Activated effector memory CD4-positive, alpha-beta T cell treated with anti-CD3 and anti-CD28 coated beads, Interleukin-2, amount 50 U/mL, for 16 hours (primary cell): ENCODE data around the gene HMGB4.

Experiments
- DNase-seq: peaks from one replicate; pipeline ENCODE4 v3.0.0-alpha.2; 2020

The HMGB4 gene

GRCh38 chr1:33849211-33849610 lies 14.7 kb upstream of the HMGB4 start:
- DNase-seq: no peak

DNA sequence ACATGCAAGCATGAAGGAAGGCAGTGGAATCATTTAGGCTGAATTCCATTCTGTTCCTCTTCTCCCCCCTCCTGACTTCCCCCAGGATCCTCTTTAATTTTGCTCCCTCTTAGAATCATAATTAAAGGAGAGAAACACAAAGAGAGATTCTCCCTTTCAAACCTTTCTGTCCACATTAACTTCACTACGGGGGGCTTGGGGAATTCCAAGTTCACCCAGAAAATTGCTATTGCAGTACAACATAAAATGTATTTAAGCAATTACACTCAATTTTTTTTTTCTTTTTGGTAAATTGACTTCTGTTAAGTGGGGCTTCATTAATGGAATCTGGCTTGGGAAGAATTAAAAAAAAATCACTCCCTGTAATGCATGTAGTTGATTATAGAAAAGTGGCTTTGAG lies 13.4 kb upstream of the HMGB4 start:
- DNase-seq: no peak

- DNase-seq: no peak
These were observed 11.2 kb upstream of the HMGB4 start for GRCh38 chr1:33852711-33853110.

- DNase-seq: no peak
These were observed 10.4 kb upstream of the HMGB4 start for GRCh38 chr1:33853431-33853830.

DNA sequence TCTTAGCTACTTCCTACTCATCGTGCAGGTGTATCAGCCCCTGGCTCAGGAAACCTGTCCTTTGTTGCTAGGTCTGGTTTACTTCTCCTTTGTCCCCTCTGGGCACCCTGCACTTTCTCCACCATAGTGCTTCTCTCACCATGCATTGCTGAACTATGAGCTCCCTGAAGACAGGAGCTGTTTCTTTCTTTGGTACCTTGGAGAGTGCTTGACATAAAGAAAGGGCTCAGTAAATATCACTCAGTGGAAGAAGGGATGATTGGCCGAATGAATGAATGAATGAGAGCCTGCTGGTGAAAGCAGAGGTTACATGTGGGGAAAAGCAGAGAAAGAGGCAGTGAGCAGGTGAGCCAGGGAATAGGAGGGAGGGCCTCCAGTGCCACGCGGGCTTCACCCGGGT lies 9.8 kb upstream of the HMGB4 start:
- no peak for DNase-seq

DNA sequence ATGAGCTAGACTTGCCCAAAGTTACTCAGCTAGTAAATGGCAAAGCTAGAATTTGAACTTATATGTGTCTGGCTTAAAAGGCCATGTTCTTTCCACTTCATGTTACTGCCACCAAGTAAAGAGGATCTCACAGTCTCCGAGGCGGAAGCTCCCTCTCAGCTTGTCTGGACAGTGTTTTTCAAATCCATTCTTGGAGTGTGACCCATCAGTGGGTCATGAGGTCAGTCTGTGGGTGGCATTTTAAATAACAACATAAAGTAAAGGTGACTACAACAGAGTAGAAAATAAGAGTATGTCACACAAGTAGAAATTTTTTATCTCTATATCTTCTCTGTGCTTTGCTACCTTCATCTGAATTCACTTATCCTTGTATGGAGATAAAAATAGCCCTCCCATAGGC lies 3.2 kb upstream of the HMGB4 start:
- DNase-seq: no peak

DNA sequence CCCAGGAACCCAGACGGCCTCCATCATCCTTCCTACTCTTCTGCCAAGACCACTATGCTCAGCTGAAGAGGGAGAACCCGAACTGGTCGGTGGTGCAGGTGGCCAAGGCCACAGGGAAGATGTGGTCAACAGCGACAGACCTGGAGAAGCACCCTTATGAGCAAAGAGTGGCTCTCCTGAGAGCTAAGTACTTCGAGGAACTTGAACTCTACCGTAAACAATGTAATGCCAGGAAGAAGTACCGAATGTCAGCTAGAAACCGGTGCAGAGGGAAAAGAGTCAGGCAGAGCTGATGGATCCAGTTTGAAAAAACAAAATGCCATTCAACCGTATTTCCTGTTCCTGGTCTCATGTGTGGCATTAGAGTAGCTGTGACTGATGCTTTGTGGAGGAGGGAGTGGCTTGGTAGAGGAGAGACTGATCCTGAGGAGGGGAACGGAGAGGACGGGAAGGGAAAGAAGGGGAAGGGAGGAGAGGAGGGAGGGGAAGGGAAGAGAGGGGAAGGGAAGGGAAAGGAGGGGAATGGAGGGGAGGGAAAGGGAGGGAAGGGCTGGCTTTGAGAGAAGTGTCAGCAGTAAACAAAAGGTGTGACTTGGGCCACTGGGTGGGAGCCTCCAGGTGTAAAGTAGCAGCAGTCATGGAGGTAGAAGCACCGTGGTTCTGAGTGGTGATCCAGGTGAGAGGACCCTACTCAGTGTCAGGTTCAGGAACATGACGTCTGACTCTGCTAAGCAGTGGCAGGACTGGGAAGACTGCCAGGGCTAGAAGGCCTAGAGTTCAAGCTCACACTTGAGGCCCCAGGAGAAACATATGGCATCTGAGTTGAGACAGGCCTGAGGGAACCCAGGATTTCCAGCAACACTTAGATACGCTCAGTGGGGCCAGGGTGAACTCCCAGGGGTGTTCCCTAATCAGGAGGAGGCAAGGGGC lies 846 bp downstream of the HMGB4 start:
- DNase-seq: no peak

- no peak for DNase-seq
These were observed 2.4 kb downstream of the HMGB4 start for GRCh38 chr1:33866281-33866680.

DNA sequence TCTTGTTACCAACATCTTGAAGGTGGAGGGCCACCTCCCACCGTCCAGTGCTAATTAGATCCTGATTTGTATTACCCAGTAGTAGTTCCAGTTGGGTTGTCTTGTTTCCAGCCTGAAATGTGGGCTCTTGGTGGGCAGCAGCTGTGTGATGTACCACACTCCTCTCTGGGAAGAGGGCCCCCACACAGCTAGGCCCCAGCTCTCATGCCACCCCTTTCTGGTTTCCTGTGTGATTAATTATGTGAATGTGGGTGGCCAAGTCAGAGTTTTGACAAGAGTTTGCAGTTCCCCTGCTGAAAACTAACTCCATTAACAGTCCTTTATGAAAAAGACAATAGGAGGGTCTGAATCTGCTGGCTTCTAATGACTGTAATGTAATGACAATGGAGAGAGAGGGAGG lies 3.8 kb downstream of the HMGB4 start:
- no peak for DNase-seq

DNA sequence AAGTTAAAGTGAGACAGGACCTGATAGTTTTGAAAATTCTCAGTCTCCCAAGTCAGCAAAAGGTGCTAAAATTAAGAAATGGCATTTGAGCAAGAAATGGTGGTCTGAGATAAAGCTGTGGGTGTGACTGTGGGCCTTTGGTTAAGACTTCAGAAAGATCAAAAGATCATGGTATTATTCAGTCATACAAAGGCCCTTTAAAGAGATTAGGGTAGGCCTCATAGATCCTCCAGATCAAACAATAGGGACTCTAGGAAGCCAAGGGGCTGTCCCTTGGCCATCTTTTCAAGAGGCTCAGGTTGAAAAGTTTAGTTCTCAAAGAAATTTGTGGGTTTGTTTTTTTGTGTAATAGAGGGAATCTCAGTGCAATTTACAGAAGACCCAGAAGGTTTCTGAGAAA lies 8.4 kb downstream of the HMGB4 start:
- no peak for DNase-seq

DNA sequence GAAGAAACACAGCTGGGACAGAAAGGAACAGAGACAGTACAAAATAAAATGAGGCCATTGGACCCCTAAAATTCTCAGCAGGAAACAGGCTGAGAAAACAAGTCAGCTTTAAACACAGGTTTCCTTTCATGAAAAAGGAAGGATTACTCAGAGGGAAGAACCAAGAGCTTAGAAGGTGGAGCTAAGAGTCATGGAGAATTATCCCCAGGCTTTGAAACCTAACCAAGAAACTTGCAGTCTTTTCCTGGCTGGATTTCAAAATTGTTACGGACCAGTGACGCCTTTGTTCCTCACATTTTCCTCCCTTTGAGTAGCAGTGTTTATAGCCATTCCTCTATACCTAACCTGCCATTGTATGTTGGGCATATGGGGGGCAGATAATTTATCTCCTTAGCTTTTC lies 8.8 kb downstream of the HMGB4 start:
- no peak for DNase-seq

DNA sequence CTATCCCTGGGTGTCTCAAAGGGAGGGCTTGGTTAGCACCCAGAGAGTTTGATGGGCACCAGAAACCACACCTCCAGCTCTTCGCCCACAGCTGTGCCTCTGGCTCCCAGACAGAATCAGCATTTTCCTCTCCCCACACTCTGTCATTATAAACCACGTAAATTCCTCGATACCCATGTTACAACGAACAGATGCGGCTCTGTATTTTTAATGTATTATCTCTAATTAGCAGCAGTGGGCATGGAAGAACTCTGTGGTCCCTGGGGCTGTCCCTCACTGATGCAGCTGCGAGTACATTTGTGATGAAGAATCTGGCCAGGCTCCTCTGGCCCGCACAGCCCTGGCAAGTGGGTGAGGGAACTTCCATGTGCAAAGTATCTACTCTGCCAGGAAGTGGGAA lies 10.8 kb downstream of the HMGB4 start:
- no peak for DNase-seq

DNA sequence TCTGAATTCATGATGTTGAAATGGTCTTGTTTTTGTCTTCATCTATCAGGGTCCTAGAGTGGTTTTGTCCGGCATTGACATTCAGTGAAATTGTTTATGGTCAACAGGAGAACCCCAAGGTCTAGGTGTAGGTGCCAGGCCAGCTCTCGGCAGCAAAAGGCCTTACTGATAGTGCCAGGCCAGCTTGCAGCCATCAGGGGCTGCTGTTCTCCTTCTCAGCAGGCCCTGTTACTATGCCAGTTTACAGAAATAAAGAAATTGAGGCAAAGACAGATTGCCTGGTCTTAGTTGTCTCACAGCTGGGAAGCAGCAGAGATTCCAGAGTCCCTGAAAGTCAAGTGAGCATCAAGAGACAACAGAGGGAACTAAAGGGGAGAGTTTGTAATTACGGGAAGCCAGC lies 12.0 kb downstream of the HMGB4 start:
- DNase-seq: no peak

DNA sequence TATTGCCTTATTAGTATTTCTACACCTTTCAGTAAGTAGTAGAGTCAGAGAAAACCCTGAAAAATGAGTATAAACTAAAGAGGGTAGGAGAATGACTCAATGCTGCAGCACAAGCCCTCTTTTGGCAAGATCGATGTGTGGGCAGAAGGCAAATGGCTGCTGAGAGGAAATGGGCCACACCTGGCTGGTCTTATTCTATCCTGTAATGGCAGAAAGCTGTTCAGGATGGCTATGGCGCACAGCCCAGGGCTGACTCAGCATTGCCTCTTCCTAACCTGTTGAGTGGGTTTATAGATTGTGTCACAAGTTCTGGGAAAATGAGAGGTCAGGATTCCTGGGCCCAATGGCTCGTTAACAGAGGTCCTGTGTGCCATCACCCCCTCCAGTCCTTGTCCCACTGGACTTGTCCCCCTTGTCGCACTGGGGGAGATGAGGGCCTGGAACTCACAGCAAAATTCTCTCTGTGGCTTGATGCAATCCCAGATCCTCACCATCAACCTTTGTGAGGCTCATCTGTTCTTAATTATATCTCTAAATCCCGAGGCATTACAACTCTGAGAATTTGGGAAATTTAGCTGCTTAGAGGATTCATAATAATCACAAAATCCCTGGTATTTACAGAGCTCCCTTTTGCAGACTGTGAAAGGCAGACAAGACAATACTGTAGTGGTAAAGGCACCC lies 13.2 kb downstream of the HMGB4 start:
- no peak for DNase-seq

DNA sequence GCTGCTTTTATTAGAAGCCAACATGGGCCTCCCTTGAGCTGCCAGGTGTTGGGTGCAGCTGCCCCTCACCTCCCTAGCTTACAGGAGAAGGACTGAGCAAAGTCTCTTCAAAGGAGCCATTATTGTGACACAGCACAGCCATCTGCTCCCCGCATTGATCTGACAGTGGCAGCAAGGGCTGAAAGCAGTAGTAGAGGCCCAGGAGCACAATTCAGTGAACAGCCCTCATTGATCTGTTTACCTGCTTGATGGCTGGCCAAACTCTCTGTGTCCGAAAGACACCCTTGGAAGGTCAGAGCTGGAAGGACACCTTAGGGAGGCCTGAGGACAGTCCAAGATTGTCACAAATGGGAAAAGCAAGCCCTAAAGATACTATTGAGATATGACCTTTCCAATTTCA lies 14.5 kb downstream of the HMGB4 start:
- DNase-seq: no peak

- DNase-seq: no peak
These were observed 16.4 kb downstream of the HMGB4 start for GRCh38 chr1:33880305-33880704.

DNA sequence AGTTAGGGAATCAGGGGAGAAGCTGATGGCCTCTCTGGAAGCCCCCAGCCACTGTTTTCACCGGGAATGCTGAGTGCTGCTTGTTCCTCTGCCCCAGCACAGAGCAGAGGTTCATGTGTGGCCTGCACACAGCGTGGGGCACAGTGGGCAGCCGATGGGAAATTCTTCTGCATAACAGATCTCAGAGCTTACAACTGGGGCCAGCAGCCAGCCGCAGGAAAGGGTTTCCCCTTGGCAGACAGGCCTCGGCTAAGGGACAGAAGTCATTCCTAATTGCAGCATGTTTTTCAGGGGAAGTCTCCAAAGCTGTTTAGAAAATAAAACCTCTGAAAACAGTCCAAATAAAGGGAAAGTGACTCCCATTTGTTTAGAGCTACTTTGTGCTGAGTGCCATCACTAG lies 22.6 kb downstream of the HMGB4 start:
- no peak for DNase-seq

GRCh38 chr1:33893147-33893830 lies 29.4 kb downstream of the HMGB4 start:
- no peak for DNase-seq

- DNase-seq: no peak
These were observed 31.5 kb downstream of the HMGB4 start for GRCh38 chr1:33895396-33895795.

- no peak for DNase-seq
These were observed 32.1 kb downstream of the HMGB4 start for GRCh38 chr1:33895976-33896375.

DNA sequence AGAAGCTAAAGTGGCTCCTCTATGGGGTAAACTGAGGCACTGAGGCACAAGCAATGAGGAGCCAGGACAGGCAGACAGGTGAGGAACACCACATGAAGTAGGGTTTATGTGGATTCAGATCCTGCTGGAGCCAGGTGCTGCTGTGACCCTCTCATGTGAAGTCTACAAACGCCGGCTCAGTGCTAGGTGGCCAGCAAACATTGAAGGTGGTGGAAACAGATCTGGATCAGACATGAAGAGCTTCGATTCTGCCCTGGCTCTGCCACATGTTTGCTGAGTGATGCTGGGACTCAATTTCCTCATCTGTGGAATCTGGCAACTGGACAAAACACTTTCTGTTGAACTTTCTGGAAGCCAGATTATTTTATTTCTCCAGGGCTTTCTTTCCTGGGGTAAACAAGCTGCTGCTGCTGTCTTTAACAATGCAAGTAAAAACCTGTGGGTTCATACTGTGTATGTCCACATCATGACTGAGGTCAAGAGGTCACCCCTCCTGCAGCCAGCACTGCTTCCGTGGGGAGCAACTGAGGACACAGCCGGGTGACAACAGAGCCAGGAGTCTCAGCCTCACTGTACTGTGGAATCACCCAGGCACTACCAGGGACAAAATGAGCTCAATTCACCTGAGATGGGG lies 33.3 kb downstream of the HMGB4 start:
- no peak for DNase-seq

DNA sequence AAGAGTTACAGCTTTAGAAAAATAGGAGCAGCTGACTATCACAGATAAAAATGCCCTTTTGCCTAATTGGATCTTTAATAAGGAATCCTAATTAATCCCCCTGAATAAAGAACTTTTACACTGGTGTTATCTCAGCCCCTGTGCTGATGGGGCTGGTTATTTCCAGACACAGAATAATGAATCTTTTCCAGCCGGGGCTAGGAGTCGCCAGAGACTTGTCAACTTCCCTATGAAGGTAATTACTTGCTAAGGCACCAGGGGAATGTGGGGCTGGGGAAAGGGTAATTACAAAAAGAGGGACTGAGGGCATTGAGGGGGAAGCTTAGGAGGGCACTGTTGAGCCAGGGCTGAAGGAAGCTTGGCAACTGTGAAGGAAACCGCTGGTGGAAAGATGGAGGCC lies 34.5 kb downstream of the HMGB4 start:
- no peak for DNase-seq

DNA sequence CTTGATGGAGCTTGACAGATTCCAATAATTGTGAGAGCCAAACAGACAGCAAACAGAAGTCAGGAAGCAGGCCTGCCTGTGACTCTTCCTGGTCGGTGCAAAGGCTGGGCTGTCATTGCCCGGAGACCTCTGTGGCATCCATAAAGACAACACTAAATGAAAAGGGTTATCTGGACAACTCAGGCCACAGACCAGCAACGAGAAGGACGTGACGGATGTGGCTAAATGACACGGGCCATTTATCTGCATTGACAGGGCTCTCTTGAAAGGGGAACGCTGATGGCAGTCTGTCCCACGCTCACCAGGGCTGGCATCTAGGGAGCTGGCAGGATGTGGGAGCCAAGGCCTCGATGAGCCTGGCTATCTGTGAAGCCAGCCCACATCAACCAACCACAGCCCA lies 35.0 kb downstream of the HMGB4 start:
- DNase-seq: no peak
